NCI-H524 (cell line): ENCODE measurements around the gene CABCOCO1.
"Not testable (repeated sequence)": the region's sequence is repeated elsewhere in the genome, so short reads cannot be mapped to it uniquely, and the experiment has no call there.

ENCODE experiments used
- DNase-seq, 2 experiments: peaks; one replicate each; lab custom pipeline; 2025; lab: John Stamatoyannopoulos, UW

Gene CABCOCO1

GRCh38 chr10:61712105-61712504, 49.4 kb downstream of the CABCOCO1 start:
- not testable (repeated sequence) for DNase-seq

GRCh38 chr10:61719475-61719874, 56.7 kb downstream of the CABCOCO1 start:
- DNase-seq, result not testable (repeated sequence)

GRCh38 chr10:61719906-61720305, 57.2 kb downstream of the CABCOCO1 start:
- DNase-seq, result no peak

GRCh38 chr10:61721431-61721830, 58.7 kb downstream of the CABCOCO1 start:
- DNase-seq, result no peak

DNA sequence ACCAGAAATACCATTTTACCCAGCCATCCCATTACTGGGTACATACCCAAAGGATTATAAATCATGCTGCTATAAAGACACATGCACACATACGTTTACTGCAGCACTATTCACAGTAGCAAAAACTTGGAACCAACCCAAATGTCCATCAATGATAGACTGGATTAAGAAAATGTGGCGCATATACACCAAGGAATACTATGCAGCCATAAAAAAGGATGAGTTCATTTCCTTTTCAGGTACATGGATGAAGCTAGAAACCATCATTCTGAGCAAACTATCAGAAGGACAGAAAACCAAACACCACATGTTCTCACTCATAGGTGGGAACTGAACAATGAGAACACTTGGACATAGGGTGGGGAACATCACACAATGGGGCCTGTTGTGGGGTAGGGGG, 62.5 kb downstream of the CABCOCO1 start:
- DNase-seq, result not testable (repeated sequence)

GRCh38 chr10:61729596-61729995, 66.9 kb downstream of the CABCOCO1 start:
- no peak for DNase-seq

- no peak for DNase-seq
These were observed 67.9 kb downstream of the CABCOCO1 start for GRCh38 chr10:61730671-61731070.

GRCh38 chr10:61731638-61732037, 68.9 kb downstream of the CABCOCO1 start:
- DNase-seq, result no peak

DNA sequence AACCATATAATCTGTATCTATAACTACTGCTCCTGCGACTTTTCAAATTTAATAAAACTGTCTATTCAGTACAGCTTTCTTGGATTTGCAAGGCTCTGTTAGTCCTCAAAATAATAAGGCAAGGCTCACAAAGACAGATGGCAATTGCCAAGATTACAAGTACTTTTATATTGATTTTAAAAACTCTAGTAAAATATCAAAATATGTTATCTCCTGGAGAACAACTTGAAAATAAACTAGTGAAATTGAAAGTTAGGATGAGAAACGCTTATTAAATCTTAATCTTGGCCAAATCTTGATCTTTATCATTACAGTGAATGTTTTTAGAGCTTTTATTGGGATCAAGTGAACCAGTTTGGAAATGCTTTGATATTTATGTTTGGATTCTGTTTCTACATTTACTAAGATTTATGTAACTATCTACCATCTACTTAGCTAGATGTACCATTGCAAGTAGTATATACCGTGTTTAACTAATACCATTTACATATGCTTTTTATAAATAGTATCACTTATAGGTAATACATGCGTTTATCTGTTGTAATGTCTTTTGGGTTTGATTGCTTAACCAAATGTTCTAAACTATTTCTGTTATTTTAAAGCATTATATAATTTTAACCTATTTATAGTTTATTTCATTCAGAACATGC, 70.0 kb downstream of the CABCOCO1 start:
- DNase-seq, result no peak

DNA sequence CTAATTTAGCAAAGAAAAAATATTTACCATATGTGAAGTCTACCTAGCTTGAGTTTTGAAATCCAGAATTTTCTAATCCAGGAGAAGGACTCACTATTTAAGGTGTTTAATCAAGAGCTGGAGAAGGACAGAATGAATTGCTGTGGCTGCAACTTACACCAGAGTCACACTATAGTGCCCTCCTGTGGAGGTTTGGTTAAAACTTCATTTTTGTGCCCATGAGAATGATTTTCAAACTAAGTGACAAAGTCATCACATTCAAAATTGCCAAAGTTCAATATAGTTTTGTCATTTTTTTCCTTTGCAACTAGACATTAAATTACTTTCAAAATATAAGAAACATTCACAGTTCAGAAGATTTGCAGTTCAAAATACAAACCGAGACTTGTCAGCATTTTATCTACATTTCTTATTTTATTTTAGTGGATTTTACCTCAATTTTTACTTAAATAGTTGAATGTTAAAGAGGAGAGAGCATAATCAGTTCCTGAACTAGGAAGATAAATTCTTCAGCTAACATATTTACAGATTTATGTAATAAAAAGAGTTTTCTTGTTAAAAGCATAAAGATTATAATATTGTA, 70.7 kb downstream of the CABCOCO1 start:
- peak; percentile 1 to 35 for DNase-seq

DNA sequence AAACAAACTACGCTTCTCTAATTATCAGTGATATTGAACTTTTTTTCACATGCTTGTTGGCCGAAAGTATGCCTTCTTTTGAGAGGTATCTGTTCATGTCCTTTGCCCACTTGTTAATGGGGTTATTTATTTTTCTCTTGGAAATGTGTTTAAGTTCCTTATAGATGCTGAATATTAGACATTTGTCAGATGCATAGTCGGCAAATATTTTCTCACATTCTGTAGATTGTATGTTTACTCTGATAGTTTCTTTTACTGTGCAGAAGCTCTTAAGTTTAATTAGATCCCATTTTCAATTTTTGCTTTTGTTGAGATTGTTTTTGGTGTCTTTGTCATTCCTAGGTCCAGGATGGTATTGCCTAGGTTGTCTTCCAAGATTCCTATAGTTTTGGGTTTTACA, 73.2 kb downstream of the CABCOCO1 start:
- DNase-seq, result no peak

GRCh38 chr10:61737455-61737854, 74.7 kb downstream of the CABCOCO1 start:
- not testable (repeated sequence) for DNase-seq

DNA sequence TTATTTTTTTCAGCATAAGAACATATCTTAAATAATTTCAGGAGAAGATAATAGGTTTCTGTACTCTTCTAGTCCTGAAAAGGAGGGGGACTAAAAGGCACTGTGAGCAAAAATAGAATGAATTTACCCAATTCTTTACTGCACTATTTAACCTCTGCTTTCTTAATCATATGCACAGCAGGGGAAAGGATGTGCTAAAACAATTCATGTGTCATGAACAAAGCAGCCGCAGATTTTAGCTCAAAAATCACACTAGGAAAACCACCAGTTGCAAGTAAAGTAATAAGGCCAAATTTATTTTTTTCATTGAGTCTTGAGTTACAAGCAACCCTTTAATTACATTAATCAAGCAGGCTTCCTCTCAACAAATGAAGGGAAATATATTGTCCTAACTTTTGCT, 80.1 kb downstream of the CABCOCO1 start:
- no peak for DNase-seq

DNA sequence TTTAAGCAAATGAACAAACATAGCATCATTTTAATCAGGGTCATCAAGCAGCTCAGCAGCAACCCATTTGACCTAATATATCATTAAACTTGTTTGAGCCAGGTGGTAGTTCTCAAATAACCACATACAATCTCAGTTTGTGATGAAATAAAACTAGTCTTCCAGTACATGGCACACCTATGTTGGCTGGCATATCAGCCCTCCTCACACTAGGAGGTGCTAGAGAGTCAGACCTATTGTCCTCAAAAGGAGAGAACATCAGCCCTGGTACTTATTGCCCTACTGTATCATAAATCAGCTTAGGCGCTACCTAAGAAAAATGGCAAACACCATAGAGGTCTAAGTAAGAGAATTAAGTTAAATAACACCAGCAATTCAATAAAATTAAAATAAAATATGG, 81.7 kb downstream of the CABCOCO1 start:
- DNase-seq, result no peak

GRCh38 chr10:61746377-61746776, 83.6 kb downstream of the CABCOCO1 start:
- no peak for DNase-seq

- no peak for DNase-seq
These were observed 84.6 kb downstream of the CABCOCO1 start for GRCh38 chr10:61747307-61747706.

GRCh38 chr10:61749291-61749690, 86.6 kb downstream of the CABCOCO1 start:
- DNase-seq, result no peak

- peak in 1 of 2 experiments; percentile 0 for DNase-seq
These were observed 88.3 kb downstream of the CABCOCO1 start for GRCh38 chr10:61750943-61751471.

- no peak for DNase-seq
These were observed 88.9 kb downstream of the CABCOCO1 start for GRCh38 chr10:61751599-61751998.

- no peak for DNase-seq
These were observed 89.6 kb downstream of the CABCOCO1 start for GRCh38 chr10:61752111-61753011.

- DNase-seq, result no peak
These were observed 90.7 kb downstream of the CABCOCO1 start for GRCh38 chr10:61753453-61753852.
